Thyroid gland (tissue), 4 donors: ENCODE measurements around the gene EYS.

Experiments
- CTCF ChIP-seq, 6 experiments: fragments of 200-600 bp in 3 of 6; fragments of 450-650 bp in 3 of 6; sonication (generic) in 3 of 6; IDR thresholded peaks; one replicate each; pipeline ENCODE4 v1.5.1; 2016 to 2019; ENCODE audit warnings: antibody characterized with exemption in 6 of 6, mild to moderate bottlenecking in 2 of 6, inconsistent platforms in 1 of 6, moderate library complexity in 1 of 6
- POLR2A ChIP-seq, 2 donors: fragments of 450-650 bp; IDR thresholded peaks; one replicate each; pipeline ENCODE4 v1.6.1; 2017; ENCODE audit warnings: antibody characterized with exemption in 2 of 2, mild to moderate bottlenecking in 2 of 2, moderate library complexity in 1 of 2

GRCh38 chr6:64288351-64288750, 1418.7 kb downstream of the EYS start:
- TF ChIP-seq POLR2A (IDR thresholded peaks at IDR 0.05) = no peak
- no peak for TF ChIP-seq CTCF (IDR thresholded peaks at IDR 0.05)
